ENCODE results near the gene ADAMTS8.

The ADAMTS8 gene

GRCh38 chr11:130418210-130418609 is 10.2 kb downstream of the ADAMTS8 start:
- DNase-seq, result no peak

- no peak for DNase-seq
These were observed 11.5 kb downstream of the ADAMTS8 start for GRCh38 chr11:130416906-130417305.

- DNase-seq, result no peak
These were observed 11.9 kb downstream of the ADAMTS8 start for GRCh38 chr11:130416530-130416882.

GRCh38 chr11:130415731-130416529 is 12.5 kb downstream of the ADAMTS8 start:
- DNase-seq, result no peak

- DNase-seq, result no peak
These were observed 14.0 kb downstream of the ADAMTS8 start for GRCh38 chr11:130414107-130415080.

- DNase-seq, result no peak
These were observed 14.9 kb downstream of the ADAMTS8 start for GRCh38 chr11:130413405-130414106.

- DNase-seq, result no peak
These were observed 17.2 kb downstream of the ADAMTS8 start for GRCh38 chr11:130411223-130411622.

- DNase-seq, result no peak
These were observed 18.6 kb downstream of the ADAMTS8 start for GRCh38 chr11:130409594-130410388.

GRCh38 chr11:130408901-130409300 is 19.5 kb downstream of the ADAMTS8 start:
- no peak for DNase-seq

GRCh38 chr11:130408401-130408890 is 20.0 kb downstream of the ADAMTS8 start:
- no peak for DNase-seq

GRCh38 chr11:130407978-130408377 is 20.4 kb downstream of the ADAMTS8 start:
- no peak for DNase-seq

GRCh38 chr11:130405428-130405827 is 23.0 kb downstream of the ADAMTS8 start:
- DNase-seq, result no peak

GRCh38 chr11:130404727-130405126 is 23.7 kb downstream of the ADAMTS8 start:
- no peak for DNase-seq

GRCh38 chr11:130403967-130404366 is 24.4 kb downstream of the ADAMTS8 start:
- DNase-seq, result no peak

GRCh38 chr11:130403271-130403804 is 25.1 kb downstream of the ADAMTS8 start:
- DNase-seq, result no peak

GRCh38 chr11:130402570-130402969 is 25.8 kb downstream of the ADAMTS8 start:
- DNase-seq, result no peak

GRCh38 chr11:130400781-130401483 is 27.5 kb downstream of the ADAMTS8 start:
- DNase-seq, result no peak

- DNase-seq, result no peak
These were observed 29.2 kb downstream of the ADAMTS8 start for GRCh38 chr11:130399196-130399595.

- no peak for DNase-seq
These were observed 30.6 kb downstream of the ADAMTS8 start for GRCh38 chr11:130397780-130398179.

GRCh38 chr11:130396965-130397364 is 31.4 kb downstream of the ADAMTS8 start:
- no peak for DNase-seq

- DNase-seq, result no peak
These were observed 33.8 kb downstream of the ADAMTS8 start for GRCh38 chr11:130394615-130395014.

Data from NCI-H2171 (cell line).